GM19043 (cell line): ENCODE data around the gene HOXA11.

Experiments
- ATAC-seq: cut with Tn5 transposase; IDR thresholded peaks from one replicate; pipeline ENCODE4 v1.9.1; 2021; ENCODE audit warnings: low read depth; ENCODE audit not compliant: unreplicated experiment

Gene HOXA11

DNA sequence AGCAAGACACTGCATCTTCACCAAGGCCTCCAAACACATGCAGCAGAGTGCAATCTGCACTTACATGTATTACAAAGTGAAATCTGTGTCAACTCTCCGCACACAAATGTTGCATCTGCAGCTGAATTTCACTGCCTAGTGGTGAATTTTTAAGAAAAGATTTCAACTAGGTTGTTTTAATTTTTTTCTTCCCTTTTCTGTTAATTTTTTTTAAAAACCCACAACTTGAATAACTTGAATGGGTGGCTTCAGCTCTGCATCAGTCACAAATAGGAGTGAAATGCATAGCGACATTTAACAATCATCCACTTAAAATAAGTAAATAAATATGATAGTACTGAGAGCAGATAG is 8.9 kb upstream of the HOXA11 start:
- ATAC-seq: no peak

DNA sequence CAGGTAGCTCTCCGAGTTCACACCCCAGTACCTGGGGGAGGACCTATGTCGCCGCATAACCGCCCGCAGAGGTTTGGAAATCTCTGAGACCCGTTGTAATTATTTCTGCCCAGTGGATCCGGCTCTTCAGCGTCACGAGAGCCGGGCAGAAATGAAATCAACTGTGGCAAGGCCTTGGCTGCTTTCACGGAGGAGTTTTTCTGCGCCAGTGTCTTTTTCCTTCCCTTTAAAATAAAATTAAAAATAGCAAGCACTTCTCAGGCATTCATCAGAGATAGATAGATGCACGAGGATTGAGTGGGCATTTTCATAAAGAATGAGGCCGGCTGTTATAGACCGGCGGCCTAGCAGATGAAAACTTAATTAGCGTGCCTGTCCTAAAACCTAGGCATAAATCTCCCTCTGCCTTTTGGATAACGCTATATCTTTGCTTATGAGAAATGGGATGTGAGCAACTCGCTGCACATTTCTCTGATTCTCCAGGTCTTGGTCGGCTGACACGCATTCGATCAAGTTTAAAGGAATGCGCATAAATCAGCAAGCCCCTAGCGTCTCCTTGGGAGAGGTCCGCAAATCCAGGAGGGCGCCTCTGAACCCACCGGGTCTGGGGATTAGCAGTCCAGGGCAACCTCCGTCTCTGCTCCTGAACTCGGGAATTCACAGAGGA is 8.4 kb upstream of the HOXA11 start:
- ATAC-seq: no peak

- no peak for ATAC-seq
Observed at GRCh38 chr7:27192546-27193334, 7.7 kb upstream of the HOXA11 start.

- ATAC-seq: no peak
Observed at GRCh38 chr7:27191833-27192545, 7.0 kb upstream of the HOXA11 start.

DNA sequence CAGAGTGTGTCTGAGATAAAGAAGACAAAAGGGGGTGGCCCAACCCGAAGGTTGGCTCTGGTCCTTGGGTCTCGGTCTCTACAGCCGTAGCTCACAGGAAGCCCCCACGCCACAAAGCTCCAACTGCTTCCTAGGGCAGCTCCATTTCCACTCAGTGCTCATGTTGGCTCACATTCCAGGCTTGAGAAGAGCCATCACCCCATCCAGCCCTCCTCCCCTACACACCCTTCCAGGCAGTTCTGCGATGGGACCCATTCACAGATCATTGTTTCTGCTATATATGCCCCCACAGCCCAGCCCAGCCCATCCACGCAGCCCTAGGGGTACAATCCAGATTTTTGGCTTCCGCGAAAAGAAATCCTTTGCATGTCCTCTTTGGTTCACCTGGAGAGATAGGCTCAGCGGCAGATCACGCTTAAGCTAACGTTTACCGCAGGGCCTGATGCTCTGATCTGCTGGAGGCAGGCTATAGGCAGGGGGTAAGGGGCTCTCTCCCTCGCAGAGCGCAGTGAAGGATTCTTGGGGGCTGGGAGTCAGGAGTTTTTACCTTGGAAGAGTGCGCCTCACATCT is 6.2 kb upstream of the HOXA11 start:
- ATAC-seq: no peak

DNA sequence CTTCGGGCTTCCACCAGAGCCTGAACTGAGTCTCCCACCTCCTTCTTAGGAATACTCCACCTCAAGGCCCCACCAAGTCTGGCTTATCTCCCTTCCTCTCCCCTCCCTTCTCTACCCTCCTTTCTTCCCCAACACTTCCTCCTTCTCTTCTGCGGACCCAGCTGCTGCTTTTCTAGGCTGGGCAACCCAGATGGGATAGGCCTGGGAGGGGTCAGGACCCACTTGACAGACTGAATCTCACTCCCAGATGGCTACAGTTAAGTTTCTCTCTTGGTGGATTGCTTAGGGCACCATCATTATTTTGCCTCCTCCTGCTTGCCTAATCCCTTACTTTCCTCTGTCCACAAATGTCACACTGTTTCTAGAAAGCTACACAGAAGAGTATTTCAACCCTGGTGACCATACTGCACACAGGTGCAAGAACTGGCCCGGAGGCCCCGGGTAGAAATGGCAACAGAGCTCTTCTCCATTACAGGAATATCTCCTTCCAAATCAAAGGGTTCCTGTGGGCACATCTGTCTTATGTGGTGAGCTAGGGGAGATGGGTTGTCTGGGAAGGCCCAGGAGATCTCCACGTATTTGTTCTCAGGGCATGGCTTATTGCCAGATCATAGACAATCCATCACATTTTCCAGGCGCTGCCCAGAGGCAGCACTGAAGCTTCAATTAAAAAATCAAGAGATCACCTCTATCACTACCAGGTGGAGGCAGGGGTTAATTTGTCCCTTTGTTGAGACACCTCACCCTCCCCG is 5.1 kb upstream of the HOXA11 start:
- ATAC-seq: no peak

- ATAC-seq: no peak
Observed at GRCh38 chr7:27189295-27189996, 4.4 kb upstream of the HOXA11 start.

DNA sequence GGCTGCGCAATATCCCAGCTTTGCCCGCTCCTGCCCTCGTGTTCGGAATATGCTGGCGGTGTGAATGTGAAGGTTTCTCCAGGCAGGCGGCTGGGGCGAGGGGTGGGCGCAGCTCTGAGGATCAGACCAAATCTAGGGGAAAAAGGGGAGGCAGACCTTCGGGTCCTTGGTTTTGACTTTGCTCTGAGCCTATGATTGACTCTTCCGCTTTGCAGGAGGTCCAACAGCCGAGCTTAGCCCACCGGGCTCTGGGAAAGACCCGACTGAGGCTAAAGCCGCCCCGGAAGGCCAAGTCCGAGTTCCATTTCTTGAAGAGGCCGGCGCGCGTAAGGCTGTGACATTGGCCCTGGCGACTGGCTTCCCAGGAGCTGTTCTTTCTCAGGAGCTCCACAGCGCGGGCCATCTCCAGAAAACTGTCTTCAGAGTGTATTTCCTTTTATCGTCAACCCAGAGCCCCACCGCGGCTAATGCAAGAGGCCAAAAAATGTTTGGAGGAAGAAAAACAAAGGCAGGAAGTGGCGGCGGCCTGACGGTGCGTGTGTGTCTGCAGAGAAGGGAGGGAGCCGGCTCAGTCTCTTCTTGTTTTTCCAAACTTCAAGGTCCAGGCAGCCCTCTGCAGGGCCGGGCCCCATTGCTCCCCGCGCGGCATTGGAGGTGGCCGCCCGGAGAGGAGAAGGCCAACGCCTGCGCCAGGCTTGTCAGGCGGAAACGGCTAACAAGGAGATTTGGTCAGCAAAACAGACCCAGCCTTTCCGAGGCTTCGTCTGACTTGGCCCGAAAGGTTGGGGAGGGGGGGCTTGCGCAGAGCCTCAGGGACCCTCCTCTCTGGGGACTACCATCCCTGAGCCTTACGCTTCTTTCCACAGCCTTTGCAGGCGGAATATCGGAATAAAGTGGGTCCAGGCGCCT is 3.6 kb upstream of the HOXA11 start:
- ATAC-seq: no peak

- no peak for ATAC-seq
Observed at GRCh38 chr7:27187475-27188385, 2.7 kb upstream of the HOXA11 start.

DNA sequence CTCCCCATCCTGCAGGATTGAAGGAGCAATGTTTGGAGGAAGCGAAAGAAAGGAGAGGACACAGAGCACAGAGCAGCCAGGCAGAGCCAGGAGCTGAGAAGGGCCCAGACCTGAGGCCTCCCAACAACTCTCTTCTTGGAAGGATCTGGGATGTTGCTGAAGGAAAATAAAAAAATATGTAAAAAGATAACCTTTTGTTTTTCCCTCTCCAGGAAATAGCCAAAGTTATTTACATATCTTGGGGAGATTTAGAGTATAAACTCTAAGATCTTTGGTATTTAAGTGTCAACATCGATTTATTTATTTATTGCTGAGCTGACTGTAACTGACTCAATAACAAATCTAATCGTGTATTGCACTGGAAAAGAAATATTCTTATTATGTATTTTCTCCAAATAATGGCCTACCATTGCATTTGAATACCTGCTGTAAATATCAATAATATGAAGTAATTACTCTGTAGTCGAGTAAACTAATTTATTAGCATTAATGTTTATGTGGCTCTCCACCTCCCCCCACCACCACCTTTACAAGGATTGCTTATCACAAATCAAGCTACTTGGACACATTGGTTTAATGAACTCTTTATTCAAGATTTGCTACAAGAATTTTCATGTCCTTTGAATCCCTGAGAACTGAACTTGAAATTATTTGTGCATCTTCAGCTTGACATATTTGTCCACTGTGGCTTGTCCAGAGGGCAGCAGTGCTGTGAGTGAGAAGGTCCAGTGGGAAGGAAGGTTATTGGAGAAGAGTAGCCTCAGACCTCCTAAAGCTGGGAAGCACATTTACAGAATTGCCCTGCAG is 1.8 kb upstream of the HOXA11 start:
- no peak for ATAC-seq

DNA sequence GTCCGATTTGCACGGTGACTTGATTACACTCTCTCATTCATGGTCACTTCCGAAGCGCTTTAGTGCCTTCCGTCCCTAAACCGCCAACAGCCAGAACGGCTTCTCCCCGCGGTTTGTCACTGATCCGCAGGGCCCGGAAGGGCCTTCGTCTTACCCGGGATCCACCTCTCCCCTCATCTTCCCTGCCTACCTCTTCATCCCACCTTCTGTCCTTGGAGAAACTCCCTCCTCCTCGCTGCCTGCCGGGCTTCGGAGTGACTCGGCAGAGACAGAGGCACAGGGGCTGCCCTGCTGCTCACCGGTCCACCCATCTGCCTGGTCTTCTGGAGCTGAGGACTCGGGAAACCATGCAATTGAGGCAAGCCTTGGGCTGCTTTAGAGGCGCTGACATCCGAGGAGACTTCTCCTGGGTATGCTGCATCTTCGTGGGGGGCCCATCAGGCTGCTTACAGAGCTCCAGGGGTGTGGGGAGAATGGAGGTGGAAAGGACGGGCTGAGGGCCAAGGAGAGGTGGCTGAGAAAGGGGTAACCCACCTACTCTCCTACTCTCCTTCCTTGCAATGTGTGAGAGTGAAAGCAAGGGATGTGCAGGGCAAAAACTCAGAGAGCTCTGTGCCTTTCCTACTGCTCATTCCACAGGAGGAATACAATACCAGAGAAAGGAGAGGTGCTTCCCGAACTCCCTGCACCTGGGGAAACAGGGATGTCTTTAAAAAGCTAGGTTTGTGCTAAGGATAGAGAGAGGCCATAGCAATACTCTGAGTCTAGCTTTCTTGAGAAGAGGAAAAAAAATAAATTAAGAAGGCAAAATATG is 1.0 kb upstream of the HOXA11 start:
- no peak for ATAC-seq

DNA sequence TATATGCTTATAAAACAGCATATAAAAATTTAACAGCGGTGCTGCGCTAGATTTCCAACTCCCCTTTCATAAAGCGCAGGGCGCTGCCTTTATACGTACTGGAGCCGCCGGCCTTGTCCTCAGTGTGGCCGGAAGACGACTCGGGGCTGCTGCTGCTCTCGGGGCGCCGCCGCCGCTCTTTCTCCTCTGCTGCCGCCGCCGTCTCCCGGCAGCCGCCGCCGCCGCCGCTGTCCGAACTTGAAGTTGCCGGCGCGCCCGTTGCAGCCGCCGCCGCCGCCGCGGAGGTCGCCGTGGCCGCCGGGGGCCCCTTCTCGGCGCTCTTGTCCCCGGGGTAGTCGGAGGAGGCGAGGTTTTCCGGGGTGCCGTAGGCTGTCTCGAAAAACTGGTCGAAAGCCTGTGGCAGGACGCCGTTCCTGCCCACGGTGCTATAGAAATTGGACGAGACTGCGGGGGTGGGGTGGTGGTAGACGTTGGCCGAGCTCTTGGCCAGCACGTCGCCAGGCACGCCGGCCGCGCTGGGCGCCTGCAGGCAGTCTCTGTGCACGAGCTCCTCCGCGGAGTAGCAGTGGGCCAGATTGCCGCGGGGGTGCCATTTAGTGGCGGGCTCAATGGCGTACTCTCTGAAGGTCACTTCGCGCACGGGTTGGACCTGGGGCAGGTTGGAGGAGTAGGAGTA is 557 bp downstream of the HOXA11 start:
- ATAC-seq: no peak

DNA sequence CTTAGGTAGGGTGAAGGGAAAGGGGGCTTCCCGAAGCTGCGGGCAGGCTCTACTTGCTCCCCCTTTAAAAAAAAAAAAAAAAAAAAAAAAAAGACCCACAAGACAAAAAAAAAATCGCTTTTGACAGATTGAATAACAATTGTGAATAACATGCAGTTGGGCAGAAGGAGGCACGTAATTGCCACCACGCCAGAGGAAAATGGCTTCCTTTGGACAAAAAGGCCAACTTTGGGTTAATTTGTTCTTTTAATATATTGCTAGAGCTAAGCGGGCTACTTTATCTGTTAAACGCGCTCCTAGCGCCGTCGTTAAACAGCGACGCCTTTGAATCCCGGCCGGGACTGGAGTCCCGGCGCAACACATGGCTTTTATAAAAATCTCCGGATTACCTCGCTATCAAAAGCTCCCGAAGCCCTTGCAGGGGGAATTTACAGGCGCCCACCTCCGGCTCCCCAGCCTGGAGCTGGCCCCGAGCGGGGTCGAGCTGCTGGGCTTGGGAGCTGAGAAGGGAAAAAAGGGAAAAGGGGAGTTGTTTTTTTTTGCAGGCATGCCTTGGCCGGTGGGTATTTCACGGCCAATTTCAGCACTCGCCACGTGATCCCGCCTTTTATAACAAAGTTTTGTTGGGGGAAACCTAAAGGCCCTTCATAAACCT is 1.2 kb downstream of the HOXA11 start:
- no peak for ATAC-seq

DNA sequence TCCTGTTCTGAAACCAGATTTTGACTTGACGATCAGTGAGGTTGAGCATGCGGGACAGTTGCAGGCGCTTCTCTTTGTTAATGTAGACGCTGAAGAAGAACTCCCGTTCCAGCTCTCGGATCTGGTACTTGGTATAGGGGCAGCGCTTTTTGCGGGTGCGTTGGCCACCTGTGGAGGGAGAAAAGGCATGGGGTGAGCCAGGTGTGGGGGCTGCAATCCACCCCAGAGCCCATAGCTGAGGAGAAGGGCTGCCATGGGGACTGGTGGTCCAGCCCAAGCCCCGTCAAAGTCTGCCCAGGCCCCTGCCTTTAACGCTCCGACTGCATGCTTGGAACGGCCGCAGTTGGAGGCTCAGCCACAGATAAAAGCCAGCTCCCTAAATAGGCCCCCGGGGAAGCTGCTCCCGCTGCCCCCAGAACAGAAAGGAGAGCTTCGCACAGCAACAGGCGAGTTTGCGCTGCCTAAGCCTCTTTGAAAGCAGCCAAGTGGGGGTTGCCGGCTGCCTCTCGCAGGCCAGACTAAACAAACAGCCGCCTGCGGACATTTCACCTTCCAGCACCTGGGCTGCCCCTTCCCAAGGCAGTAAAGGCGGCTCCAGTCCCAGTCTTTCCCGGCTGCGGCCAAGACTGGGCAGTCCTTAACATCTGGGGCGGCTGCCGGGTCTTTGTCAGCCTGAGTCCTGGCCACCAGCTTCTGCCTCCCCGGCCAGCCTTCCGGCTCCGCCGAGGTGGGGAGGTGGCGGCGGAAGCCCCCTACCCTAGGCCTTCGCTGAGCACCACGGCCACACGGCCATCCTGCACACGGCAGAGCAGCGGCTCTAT is 2.0 kb downstream of the HOXA11 start:
- ATAC-seq: no peak
